HEK293T (cell line): ENCODE results near the gene MTG2.
A peak's percentile ranks its signal among the peaks of the same experiment; 100 is the strongest.

ENCODE experiments used
- CTCF ChIA-PET: fragments of 350-600 bp; formaldehyde crosslinking; extraction: SDS; loops from one replicate; lab custom pipeline; 2021; ENCODE audit warnings: antibody characterized with exemption, inconsistent platforms; lab: Yijun Ruan, JAX
- POLR2A ChIA-PET: fragments of 350-600 bp; formaldehyde crosslinking; extraction: SDS; loops from one replicate; lab custom pipeline; 2020; ENCODE audit warnings: antibody characterized with exemption, inconsistent platforms; lab: Yijun Ruan, JAX
- DNase-seq: peaks from one replicate; pipeline ENCODE4 v3.0.0; 2012; ENCODE audit warnings: mixed read lengths; ENCODE audit errors: extremely low spot score
- ARNT ChIP-seq: fragments of 450-650 bp; IDR thresholded peaks from 2 replicates; pipeline ENCODE4 v1.6.1; 2017; ENCODE audit warnings: mild to moderate bottlenecking
- BHLHE40 ChIP-seq: fragments of 450-650 bp; IDR thresholded peaks from 2 replicates; pipeline ENCODE4 v1.6.1; 2016; ENCODE audit warnings: mild to moderate bottlenecking, moderate library complexity, borderline replicate concordance
- CTBP1 ChIP-seq: fragments of 450-650 bp; IDR thresholded peaks from 2 replicates; pipeline ENCODE4 v1.6.1; 2016; ENCODE audit warnings: borderline replicate concordance
- ELF4 ChIP-seq: fragments of 450-650 bp; IDR thresholded peaks from 2 replicates; pipeline ENCODE4 v1.6.1; 2017; ENCODE audit warnings: antibody characterized with exemption
- FOXA1 ChIP-seq: fragments of 450-650 bp; IDR thresholded peaks from 2 replicates; pipeline ENCODE4 v1.6.1; 2016; ENCODE audit warnings: mild to moderate bottlenecking
- FOXK2 ChIP-seq: fragments of 450-650 bp; IDR thresholded peaks from 2 replicates; pipeline ENCODE4 v1.6.1; 2016; ENCODE audit warnings: mild to moderate bottlenecking
- FOXM1 ChIP-seq: fragments of 450-650 bp; IDR thresholded peaks from 2 replicates; pipeline ENCODE4 v1.6.1; 2017; ENCODE audit warnings: mild to moderate bottlenecking, borderline replicate concordance
- HDGF ChIP-seq: fragments of 450-650 bp; IDR thresholded peaks from 2 replicates; pipeline ENCODE4 v1.6.1; 2017; ENCODE audit warnings: antibody characterized with exemption, borderline replicate concordance
- L3MBTL2 ChIP-seq: fragments of 450-650 bp; conservative IDR thresholded peaks from 2 replicates; pipeline ENCODE4 v1.6.1; 2016; ENCODE audit warnings: mild to moderate bottlenecking
- LEF1 ChIP-seq: fragments of 450-650 bp; IDR thresholded peaks from 2 replicates; pipeline ENCODE4 v1.6.1; 2017; ENCODE audit warnings: mild to moderate bottlenecking, borderline replicate concordance
- NFRKB ChIP-seq: fragments of 450-650 bp; IDR thresholded peaks from 2 replicates; pipeline ENCODE4 v1.6.1; 2016; ENCODE audit warnings: mild to moderate bottlenecking, moderate library complexity
- PKNOX1 ChIP-seq: fragments of 450-650 bp; IDR thresholded peaks from 2 replicates; pipeline ENCODE4 v1.6.1; 2016
- SP1 ChIP-seq: fragments of 450-650 bp; IDR thresholded peaks from 2 replicates; pipeline ENCODE4 v1.6.1; 2017
- SUZ12 ChIP-seq: fragments of 450-650 bp; IDR thresholded peaks from 2 replicates; pipeline ENCODE4 v1.6.1; 2016; ENCODE audit warnings: mild to moderate bottlenecking
- TARDBP ChIP-seq: fragments of 450-650 bp; IDR thresholded peaks from 2 replicates; pipeline ENCODE4 v1.6.1; 2016
- ZNF384 ChIP-seq: fragments of 450-650 bp; IDR thresholded peaks from 2 replicates; pipeline ENCODE4 v1.6.1; 2016

The MTG2 gene

DNA sequence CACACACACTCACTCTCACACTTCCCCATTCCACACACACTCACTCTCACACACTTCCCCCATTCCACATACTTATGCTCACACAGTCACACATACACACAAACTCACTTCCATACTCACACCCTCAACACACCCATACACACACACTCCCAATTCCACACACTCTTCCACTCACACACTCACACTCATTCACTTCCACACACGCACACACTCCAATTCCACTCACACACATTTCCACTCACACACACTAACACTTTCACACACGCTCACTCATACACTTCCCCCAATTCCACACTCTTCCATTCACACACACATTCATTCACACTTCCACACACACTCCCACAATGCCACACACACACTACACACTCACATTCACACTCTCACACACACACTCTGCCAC, 47.4 kb downstream of the MTG2 start:
- TF ChIP-seq ZNF384 (no peak), TARDBP (peak; percentile 56)
- ChIA-PET CTCF (no interaction called here), POLR2A (no interaction called here)
- DNase-seq: no peak

DNA sequence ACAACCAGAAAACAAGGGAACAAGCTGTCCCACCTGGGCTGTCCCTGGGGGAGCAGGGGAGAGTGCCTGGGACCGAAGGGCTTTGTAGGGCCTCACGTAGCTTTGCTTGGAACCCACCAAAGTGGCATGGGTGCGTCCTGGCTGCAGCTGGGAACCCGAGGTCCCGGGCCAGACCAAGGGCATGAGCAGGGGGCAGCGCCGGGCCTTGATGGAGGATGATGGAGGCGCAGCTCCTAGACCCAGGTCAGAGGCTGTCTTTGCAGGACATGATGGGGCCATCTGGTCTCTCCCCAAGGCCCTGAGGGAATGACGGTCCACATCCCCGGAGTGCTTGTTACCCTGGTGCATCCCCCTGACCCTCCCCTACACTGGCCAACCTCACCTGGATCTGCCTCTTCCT, 47.9 kb downstream of the MTG2 start:
- no peak for DNase-seq
- POLR2A ChIA-PET: interaction anchor here (0.6 kb wide), 1 partner anchor 124 kb away, joined by 3 read pairs; no protein-coding TSS in a partner anchor
- TF ChIP-seq HDGF (no peak), CTBP1 (no peak), PKNOX1 (no peak), ZNF384 (no peak), NFRKB (no peak), TARDBP (no peak), ELF4 (no peak), FOXA1 (no peak), LEF1 (no peak), SP1 (no peak), FOXK2 (no peak), FOXM1 (no peak), BHLHE40 (no peak), SUZ12 (no peak), ARNT (no peak), L3MBTL2 (no peak)
- CTCF ChIA-PET: no interaction called here

GRCh38 chr20:62231292-62231691, 48.5 kb downstream of the MTG2 start:
- ChIA-PET CTCF (no interaction called here), POLR2A (interaction anchor here (0.6 kb wide), 1 partner anchor 123 kb away, joined by 3 read pairs; no protein-coding TSS in a partner anchor)
- TF ChIP-seq SUZ12 (no peak), FOXA1 (no peak), SP1 (no peak), FOXM1 (no peak), LEF1 (no peak)
- no peak for DNase-seq

GRCh38 chr20:62232194-62232593, 49.4 kb downstream of the MTG2 start:
- TF ChIP-seq HDGF (no peak), LEF1 (no peak), NFRKB (no peak), ZNF384 (no peak), FOXA1 (no peak), BHLHE40 (no peak), CTBP1 (no peak), ARNT (no peak), SUZ12 (no peak), PKNOX1 (no peak), TARDBP (no peak), L3MBTL2 (no peak), FOXK2 (no peak), SP1 (no peak)
- POLR2A ChIA-PET: no interaction called here
- CTCF ChIA-PET: interaction anchor here (0.6 kb wide), 1 partner anchor 204 kb away, joined by 3 read pairs; no protein-coding TSS in a partner anchor
- DNase-seq: no peak

- no peak for DNase-seq
- TF ChIP-seq BHLHE40 (no peak), SP1 (no peak), PKNOX1 (no peak), NFRKB (no peak), TARDBP (no peak), ZNF384 (no peak)
- CTCF ChIA-PET: interaction anchor here (0.6 kb wide), 1 partner anchor 205 kb away, joined by 3 read pairs; no protein-coding TSS in a partner anchor
- POLR2A ChIA-PET: interaction anchor here (1.4 kb wide), 1 partner anchor 154 kb away, joined by 3 read pairs; the partner anchor contains the start of gene RPS21
Measured at GRCh38 chr20:62232770-62233645, 50.2 kb downstream of the MTG2 start.

- no peak for TF ChIP-seq SP1
- no peak for TF ChIP-seq ZNF384
- TF ChIP-seq ELF4: no peak
- TF ChIP-seq NFRKB: no peak
- no peak for TF ChIP-seq HDGF
- no peak for TF ChIP-seq BHLHE40
- no peak for TF ChIP-seq FOXA1
- no peak for TF ChIP-seq ARNT
- no peak for TF ChIP-seq L3MBTL2
- ChIA-PET CTCF (no interaction called here), POLR2A (interaction anchor here (1.4 kb wide), 1 partner anchor 153 kb away, joined by 3 read pairs; the partner anchor contains the start of gene RPS21)
- no peak for DNase-seq
Measured at GRCh38 chr20:62233684-62234083, 50.9 kb downstream of the MTG2 start.
